Urinary bladder (tissue), 4 donors: ENCODE measurements around the gene PRKCQ. TPM values are rescaled to one million over a fixed set of nuclear protein-coding genes. Genes with fewer than 3 reads are reported as not detected.

ENCODE experiments used
- DNase-seq: peaks from one replicate; pipeline ENCODE4 v3.0.0-alpha.2; 2015; ENCODE audit errors: extremely low spot score
- H3K27ac ChIP-seq: one replicate; pipeline ENCODE4 v1.5.1; 2013; ENCODE audit warnings: low read depth, mild to moderate bottlenecking, moderate library complexity
- H3K36me3 ChIP-seq: one replicate; pipeline ENCODE4 v1.6.1; 2013; ENCODE audit warnings: mild to moderate bottlenecking, moderate library complexity; ENCODE audit not compliant: insufficient read depth
- H3K4me1 ChIP-seq: one replicate; pipeline ENCODE4 v1.6.1; 2013; ENCODE audit warnings: mild to moderate bottlenecking, moderate library complexity; ENCODE audit not compliant: insufficient read depth
- H3K4me3 ChIP-seq: one replicate; pipeline ENCODE4 v1.5.1; 2013; ENCODE audit warnings: low read depth, low read length
- WGBS: extraction: QIAGEN DNeasy Blood & Tissue Kit; methylation state at CpG from one replicate; pipeline ENCODE4 v1.1.7; 2013; 5-methylcytosine and 5-hydroxymethylcytosine counted together
- polyA plus RNA-seq: library from polyadenylated mRNA; stranded (reverse); fragments of 200-250 nt; gene quantifications from one replicate; pipeline ENCODE4 v1.2.3, GENCODE V29; 2013
- total RNA-seq: library from RNA; depleted of rRNA; stranded (reverse); fragments of >200 nt; gene quantifications from one replicate; pipeline ENCODE4 v1.2.3, GENCODE V29; 2014
- donor health status: healthy with polysubstance abuse.
- donor health status: healthy.

The PRKCQ gene
- total RNA-seq, result 3.2 TPM
- polyA plus RNA-seq, result 0.49 TPM

GRCh38 chr10:6579904-6580278 lies at the start of gene PRKCQ:
PRKCQ (minus strand) TSS chr10:6580276; CDS start chr10:6515135, 65,141 bp downstream.
- no peaks in the 10 kb centered on the region for H3K4me1 ChIP-seq
- H3K36me3 ChIP-seq, result no peaks in the 10 kb centered on the region
- DNase-seq, result no peak
- WGBS, result 1% methylated on average over 41 of the region's 41 CpGs
- peak within 1 kb of the TSS; percentile 75 for H3K4me3 ChIP-seq
- H3K27ac ChIP-seq, result no peak within 1 kb of the TSS

- no peaks in the 10 kb centered on the region for H3K4me1 ChIP-seq
- 81% methylated on average over 4 of the region's 4 CpGs for WGBS
- no peak overlapping the region for H3K4me3 ChIP-seq
- no peak for DNase-seq
- H3K27ac ChIP-seq, result no peak overlapping the region
- no peaks in the 10 kb centered on the region for H3K36me3 ChIP-seq
Measured at GRCh38 chr10:6625428-6625827, 45.4 kb upstream of the PRKCQ start.

- Histone ChIP-seq H3K27ac (no peak overlapping the region), H3K4me3 (no peak overlapping the region), H3K4me1 (no peaks in the 10 kb centered on the region), H3K36me3 (no peaks in the 10 kb centered on the region)
- DNase-seq, result no peak
- WGBS, result 30% methylated on average over 3 of the region's 3 CpGs
Measured at GRCh38 chr10:6624392-6624791, 44.3 kb upstream of the PRKCQ start.

GRCh38 chr10:6622921-6623320 lies 42.8 kb upstream of the PRKCQ start:
- DNase-seq, result no peak
- WGBS, result 61% methylated on average over 5 of the region's 5 CpGs

GRCh38 chr10:6621536-6621935 lies 41.5 kb upstream of the PRKCQ start:
- 54% methylated on average over 5 of the region's 5 CpGs for WGBS
- Histone ChIP-seq H3K4me3 (no peak overlapping the region), H3K27ac (no peak overlapping the region), H3K36me3 (no peaks in the 10 kb centered on the region), H3K4me1 (no peaks in the 10 kb centered on the region)
- no peak for DNase-seq

More at GRCh38 chr10:6622921-6623320, 42.8 kb upstream of the PRKCQ start:
- Histone ChIP-seq H3K27ac (no peak overlapping the region), H3K4me1 (no peaks in the 10 kb centered on the region), H3K36me3 (no peaks in the 10 kb centered on the region), H3K4me3 (no peak overlapping the region)

GRCh38 chr10:6619660-6620059 lies 39.6 kb upstream of the PRKCQ start:
- 74% methylated on average over 12 of the region's 12 CpGs for WGBS
- DNase-seq, result no peak
- Histone ChIP-seq H3K27ac (no peak overlapping the region), H3K4me1 (no peaks in the 10 kb centered on the region), H3K36me3 (no peaks in the 10 kb centered on the region), H3K4me3 (no peak overlapping the region)

GRCh38 chr10:6618340-6618739 lies 38.3 kb upstream of the PRKCQ start:
- Histone ChIP-seq H3K27ac (no peak overlapping the region), H3K36me3 (no peaks in the 10 kb centered on the region), H3K4me3 (no peak overlapping the region), H3K4me1 (no peaks in the 10 kb centered on the region)
- WGBS, result 5% methylated on average over 1 of the region's 1 CpG
- DNase-seq, result no peak

- Histone ChIP-seq H3K27ac (no peak overlapping the region), H3K36me3 (no peaks in the 10 kb centered on the region), H3K4me1 (no peaks in the 10 kb centered on the region), H3K4me3 (no peak overlapping the region)
- 91% methylated on average over 5 of the region's 5 CpGs for WGBS
- no peak for DNase-seq
Measured at GRCh38 chr10:6617309-6618076, 37.4 kb upstream of the PRKCQ start.

- H3K36me3 ChIP-seq, result no peaks in the 10 kb centered on the region
- DNase-seq, result no peak
- no peaks in the 10 kb centered on the region for H3K4me1 ChIP-seq
- H3K27ac ChIP-seq, result no peak overlapping the region
- 73% methylated on average over 4 of the region's 4 CpGs for WGBS
- H3K4me3 ChIP-seq, result no peak overlapping the region
Measured at GRCh38 chr10:6615971-6616370, 35.9 kb upstream of the PRKCQ start.

- DNase-seq, result no peak
- WGBS, result 59% methylated on average over 2 of the region's 2 CpGs
- no peaks in the 10 kb centered on the region for H3K36me3 ChIP-seq
- H3K4me3 ChIP-seq, result no peak overlapping the region
- no peaks in the 10 kb centered on the region for H3K4me1 ChIP-seq
- H3K27ac ChIP-seq, result no peak overlapping the region
Measured at GRCh38 chr10:6612371-6612770, 32.3 kb upstream of the PRKCQ start.

- no peak overlapping the region for H3K4me3 ChIP-seq
- H3K36me3 ChIP-seq, result no peaks in the 10 kb centered on the region
- no peak overlapping the region for H3K27ac ChIP-seq
- DNase-seq, result no peak
- H3K4me1 ChIP-seq, result no peaks in the 10 kb centered on the region
Measured at GRCh38 chr10:6610647-6611046, 30.6 kb upstream of the PRKCQ start.

GRCh38 chr10:6609625-6610024 lies 29.5 kb upstream of the PRKCQ start:
- no peaks in the 10 kb centered on the region for H3K36me3 ChIP-seq
- no peaks in the 10 kb centered on the region for H3K4me1 ChIP-seq

GRCh38 chr10:6607778-6608177 lies 27.7 kb upstream of the PRKCQ start:
- Histone ChIP-seq H3K36me3 (no peaks in the 10 kb centered on the region), H3K27ac (no peak overlapping the region), H3K4me3 (no peak overlapping the region), H3K4me1 (no peaks in the 10 kb centered on the region)
- WGBS, result 46% methylated on average over 2 of the region's 2 CpGs
- no peak for DNase-seq

More at GRCh38 chr10:6609625-6610024, 29.5 kb upstream of the PRKCQ start:
- H3K4me3 ChIP-seq, result no peak overlapping the region
- no peak overlapping the region for H3K27ac ChIP-seq
- DNase-seq, result no peak

GRCh38 chr10:6607182-6607581 lies 27.1 kb upstream of the PRKCQ start:
- WGBS, result 70% methylated on average over 3 of the region's 3 CpGs
- no peak for DNase-seq
- Histone ChIP-seq H3K4me1 (no peaks in the 10 kb centered on the region), H3K4me3 (no peak overlapping the region), H3K27ac (no peak overlapping the region), H3K36me3 (no peaks in the 10 kb centered on the region)
